NCI-H1436 treated with DMSO at 0.1 percent for 48 hours (cell line): ENCODE data around the gene NADK.
A peak's percentile ranks its signal among the peaks of the same experiment; 100 is the strongest.

ENCODE experiments used
- DNase-seq: peaks from one replicate; lab custom pipeline; 2025; lab: John Stamatoyannopoulos, UW

NADK gene

GRCh38 chr1:1777950-1778662, at the start of gene NADK:
Gene NADK (minus strand): TSS chr1:1778470. CDS start chr1:1765406, 13,064 bp downstream.
- no peak for DNase-seq

- DNase-seq, result no peak
These were observed 49.0 kb upstream of the NADK start for GRCh38 chr1:1827089-1827848.

GRCh38 chr1:1826356-1827088, 48.3 kb upstream of the NADK start:
- peak; percentile 17 for DNase-seq

GRCh38 chr1:1825217-1825616, 46.9 kb upstream of the NADK start:
- DNase-seq, result no peak

GRCh38 chr1:1819762-1820161, 41.5 kb upstream of the NADK start:
- DNase-seq, result no peak

- no peak for DNase-seq
These were observed 39.0 kb upstream of the NADK start for GRCh38 chr1:1817221-1817620.

- DNase-seq, result no peak
These were observed 37.5 kb upstream of the NADK start for GRCh38 chr1:1815606-1816281.

- no peak for DNase-seq
These were observed 31.2 kb upstream of the NADK start for GRCh38 chr1:1809489-1809888.

GRCh38 chr1:1808206-1808605, 29.9 kb upstream of the NADK start:
- no peak for DNase-seq

GRCh38 chr1:1806890-1807289, 28.6 kb upstream of the NADK start:
- no peak for DNase-seq

GRCh38 chr1:1804301-1804700, 26.0 kb upstream of the NADK start:
- DNase-seq, result no peak

- no peak for DNase-seq
These were observed 24.6 kb upstream of the NADK start for GRCh38 chr1:1802871-1803270.

- no peak for DNase-seq
These were observed 21.4 kb upstream of the NADK start for GRCh38 chr1:1799716-1800115.

GRCh38 chr1:1797731-1798341, 19.6 kb upstream of the NADK start:
- no peak for DNase-seq

GRCh38 chr1:1796466-1796865, 18.2 kb upstream of the NADK start:
- DNase-seq, result no peak

- DNase-seq, result no peak
These were observed 16.7 kb upstream of the NADK start for GRCh38 chr1:1794999-1795398.

- no peak for DNase-seq
These were observed 15.4 kb upstream of the NADK start for GRCh38 chr1:1793481-1794244.

GRCh38 chr1:1788646-1789431, 10.6 kb upstream of the NADK start:
- DNase-seq, result no peak

- no peak for DNase-seq
These were observed 9.9 kb upstream of the NADK start for GRCh38 chr1:1788136-1788535.
